Sigmoid colon (tissue), 7 donors: ENCODE measurements around the gene EMC10. TPM values are rescaled to one million over a fixed set of nuclear protein-coding genes. Genes with fewer than 3 reads are reported as not detected.

Experiments used
- DNase-seq: peaks from one replicate; pipeline ENCODE4 v3.0.0-alpha.2; 2019
- H3K27ac ChIP-seq, 4 donors: fragments of 200-600 bp; sonication (generic); one replicate each; pipeline ENCODE4 v1.5.1; 2016 to 2019; ENCODE audit warnings: mild to moderate bottlenecking in 1 of 4
- H3K27me3 ChIP-seq, 3 donors: fragments of 200-600 bp; sonication (generic); one replicate each; pipeline ENCODE4 v1.5.1; 2019; ENCODE audit warnings: mild to moderate bottlenecking in 1 of 3
- H3K36me3 ChIP-seq, 4 donors: fragments of 200-600 bp; sonication (generic); one replicate each; pipeline ENCODE4 v1.5.1; 2016 to 2019
- H3K4me1 ChIP-seq, 4 donors: fragments of 200-600 bp; sonication (generic); one replicate each; pipeline ENCODE4 v1.5.1; 2017 to 2019
- H3K4me3 ChIP-seq, 4 donors: fragments of 200-600 bp; sonication (generic); one replicate each; pipeline ENCODE4 v1.5.1; 2017 to 2019; ENCODE audit warnings: mild to moderate bottlenecking in 2 of 4, moderate library complexity in 1 of 4
- H3K9me3 ChIP-seq, 4 donors: fragments of 200-600 bp in 3 of 4; sonication (generic) in 3 of 4; one replicate each; pipeline versions ENCODE4 v1.5.1 to v1.6.1; 2013 to 2019
- CTCF ChIP-seq, 4 experiments: fragments of 450-650 bp in 3 of 4; fragments of 200-600 bp in 1 of 4; IDR thresholded peaks; one replicate each; pipeline ENCODE4 v1.5.1; 2016 to 2019; ENCODE audit warnings: antibody characterized with exemption in 4 of 4, mild to moderate bottlenecking in 3 of 4, moderate library complexity in 2 of 4
- EP300 ChIP-seq, 4 donors: sonication (generic); formaldehyde crosslinking; IDR thresholded peaks; one replicate each; pipeline ENCODE4 v1.6.1; 2017; ENCODE audit warnings: antibody characterized with exemption in 4 of 4
- POLR2A ChIP-seq, 2 donors: fragments of 450-650 bp; IDR thresholded peaks; one replicate each; pipeline ENCODE4 v1.6.1; 2016; ENCODE audit warnings: antibody characterized with exemption in 2 of 2, mild to moderate bottlenecking in 2 of 2, moderate library complexity in 2 of 2
- POLR2AphosphoS5 ChIP-seq, 4 donors: sonication (generic); formaldehyde crosslinking; IDR thresholded peaks; one replicate each; pipeline ENCODE4 v1.6.1; 2017; ENCODE audit warnings: antibody characterized with exemption in 4 of 4
- WGBS, 2 donors: extraction: QIAGEN DNeasy Blood & Tissue Kit; methylation state at CpG; one replicate each; pipeline ENCODE4 v1.1.7; 2013; 5-methylcytosine and 5-hydroxymethylcytosine counted together
- intact Hi-C: fragments of 100-400 bp; cut with DNase I; formaldehyde crosslinking; loops from one replicate; pipeline ENCODE4 v1.15.1; 2023
- polyA plus RNA-seq, 3 donors: library from polyadenylated mRNA; stranded (reverse); fragments of 200-250 nt; gene quantifications; one replicate each; pipeline ENCODE4 v1.2.3, GENCODE V29; 2013
- total RNA-seq, 4 donors: library from RNA; depleted of rRNA; stranded (reverse); fragments of >200 nt; gene quantifications; one replicate each; pipeline ENCODE4 v1.1.0, GENCODE V29; 2016
- donor health status: healthy with polysubstance abuse.
- donor health status: Bipolar disorder and iron deficiency.
- donor health status: healthy.

Gene EMC10
- total and polyA plus RNA-seq, 7 donors, result 34.2 to 140 (median 41.8) TPM

DNA sequence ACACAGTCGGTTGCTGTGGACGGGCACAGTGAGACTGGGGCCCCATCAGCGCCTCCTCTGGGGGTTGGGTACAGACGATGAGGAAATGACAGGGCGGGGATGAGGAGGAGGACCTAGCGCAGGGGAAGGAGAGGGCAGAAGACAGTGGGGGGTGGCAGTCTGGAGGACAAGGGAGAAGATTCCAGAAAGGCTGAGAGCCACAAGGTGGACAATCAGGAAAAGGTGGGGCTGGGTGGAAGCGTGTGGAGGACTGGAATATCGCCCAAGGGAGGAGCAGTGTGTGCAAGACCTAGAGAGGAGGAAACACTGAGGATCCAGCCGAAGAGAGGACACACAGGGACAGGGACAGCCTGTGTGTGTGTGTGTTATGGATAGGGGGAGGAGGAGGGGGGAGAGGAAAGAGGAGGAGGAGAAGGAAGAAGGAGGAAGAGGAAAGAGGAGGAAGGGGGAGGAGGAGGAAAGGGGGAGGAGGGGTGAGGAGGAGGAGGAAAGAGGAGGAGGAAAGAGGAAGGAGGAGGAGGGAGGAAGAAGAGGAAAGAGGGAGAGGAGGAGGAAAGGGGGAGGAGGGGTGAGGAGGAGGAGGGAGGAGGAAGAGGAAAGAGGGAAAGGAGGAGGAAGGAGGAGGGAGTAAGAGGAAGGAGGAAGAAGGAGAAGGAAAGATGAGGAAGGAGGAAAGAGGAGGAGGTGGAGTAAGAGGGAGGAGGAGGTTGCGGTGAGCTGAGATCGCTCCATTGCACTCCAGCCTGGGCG, 16.2 kb downstream of the EMC10 start:
- DNase-seq, result peak; percentile 45

DNA sequence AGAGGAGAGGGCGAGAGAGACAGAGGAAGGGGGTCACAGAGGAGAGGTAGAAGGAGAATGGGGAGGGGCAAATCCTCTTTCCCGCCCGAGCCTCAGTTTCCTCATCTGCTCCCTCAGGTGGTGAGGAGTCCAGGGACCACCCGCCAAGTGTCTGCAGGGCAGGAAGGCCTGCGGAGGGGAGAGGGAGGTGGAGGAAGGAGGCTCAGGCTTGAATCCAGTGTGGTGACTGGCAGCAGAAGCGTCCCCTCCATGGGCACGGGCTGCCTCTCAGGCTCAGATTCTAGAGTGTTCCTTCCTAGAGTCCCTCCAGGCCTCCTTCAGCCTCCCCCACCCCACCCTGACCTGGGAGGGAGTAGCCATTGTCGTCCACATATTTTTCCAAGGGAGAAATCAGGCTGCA, 16.9 kb downstream of the EMC10 start:
- Histone ChIP-seq H3K27ac (no peak overlapping the region), H3K9me3 (no peaks in the 10 kb centered on the region), H3K4me1 (no peaks in the 10 kb centered on the region), H3K4me3 (no peak overlapping the region), H3K27me3 (peaks cover 5 to 37% (median 27%) of the 10 kb centered on the region in 3 donors), H3K36me3 (peaks cover 0 to 4% (median 0%) of the 10 kb centered on the region in 4 donors)
- DNase-seq, result peak; percentile 28
- WGBS, 2 donors, result 78 to 88% methylated on average over 8 of the region's 8 CpGs
- intact Hi-C loops, result no loop called here
- TF ChIP-seq POLR2AphosphoS5 (IDR thresholded peaks at IDR 0.05), result no peak
- TF ChIP-seq CTCF (IDR thresholded peaks at IDR 0.05), result no peak
- no peak for TF ChIP-seq EP300 (IDR thresholded peaks at IDR 0.05)
- TF ChIP-seq POLR2A (IDR thresholded peaks at IDR 0.05), result no peak

More for the DNA sequence above, 16.2 kb downstream of the EMC10 start:
- Histone ChIP-seq H3K9me3 (no peaks in the 10 kb centered on the region), H3K4me3 (no peak overlapping the region), H3K27ac (no peak overlapping the region), H3K36me3 (peaks cover 0 to 4% (median 0%) of the 10 kb centered on the region in 4 donors), H3K27me3 (peaks cover 7 to 43% (median 31%) of the 10 kb centered on the region in 3 donors), H3K4me1 (no peaks in the 10 kb centered on the region)
- intact Hi-C loops, result no loop called here
- 19% methylated on average over 11 of the region's 12 CpGs for WGBS, 2 donors
- TF ChIP-seq POLR2AphosphoS5 (IDR thresholded peaks at IDR 0.05), result no peak
- no peak for TF ChIP-seq CTCF (IDR thresholded peaks at IDR 0.05)
- no peak for TF ChIP-seq EP300 (IDR thresholded peaks at IDR 0.05)
- no peak for TF ChIP-seq POLR2A (IDR thresholded peaks at IDR 0.05)

DNA sequence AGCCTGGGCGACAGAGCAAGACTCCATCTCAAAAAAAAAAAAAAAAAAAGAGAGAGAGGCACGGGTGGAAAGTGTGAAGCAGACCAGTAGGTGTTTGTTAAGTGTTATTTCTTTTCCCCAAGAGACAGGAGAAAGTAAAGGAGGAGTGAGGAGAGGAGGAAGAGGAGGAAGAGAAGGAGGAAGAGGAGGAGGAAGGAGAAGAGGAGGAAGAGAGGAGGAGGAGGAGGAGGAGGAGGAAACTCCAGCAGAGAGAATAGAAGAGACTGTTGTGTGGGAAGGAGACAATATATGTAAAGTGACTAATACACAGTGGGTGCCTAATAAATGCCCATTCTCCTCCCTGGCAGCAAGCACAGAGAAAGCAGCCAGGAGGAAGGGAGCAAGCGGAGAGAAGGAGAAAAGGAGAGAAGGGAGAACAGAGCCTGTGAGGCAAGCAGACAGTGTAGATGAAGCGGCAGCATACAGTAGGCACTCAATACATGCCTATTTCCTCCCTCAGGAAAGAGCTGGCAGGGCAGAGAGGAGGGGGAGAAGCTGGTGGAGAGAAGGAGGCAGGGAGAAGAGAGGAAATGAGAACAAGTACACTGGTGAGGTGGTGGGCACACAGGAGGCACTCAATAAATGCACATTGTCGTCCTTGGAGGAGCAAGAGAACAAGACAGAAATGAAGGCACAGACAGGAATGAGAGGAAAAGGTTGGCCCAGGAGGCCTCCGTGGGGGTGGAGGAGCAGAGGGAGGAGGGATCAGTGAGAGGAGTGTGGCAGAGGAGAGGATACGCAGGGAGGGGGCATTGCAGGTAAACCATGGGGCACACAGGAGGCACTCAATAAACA, 18.1 kb downstream of the EMC10 start:
- Histone ChIP-seq H3K27me3 (peaks cover 5 to 25% (median 18%) of the 10 kb centered on the region in 3 donors), H3K4me1 (no peaks in the 10 kb centered on the region), H3K36me3 (peaks cover 0 to 4% (median 0%) of the 10 kb centered on the region in 4 donors), H3K27ac (no peak overlapping the region), H3K9me3 (no peaks in the 10 kb centered on the region), H3K4me3 (no peak overlapping the region)
- WGBS, 2 donors, result 70 to 77% methylated on average over 7 of the region's 7 CpGs
- TF ChIP-seq EP300 (IDR thresholded peaks at IDR 0.05) (no peak), POLR2A (IDR thresholded peaks at IDR 0.05) (no peak), POLR2AphosphoS5 (IDR thresholded peaks at IDR 0.05) (no peak), CTCF (IDR thresholded peaks at IDR 0.05) (no peak)
- intact Hi-C loops, result no loop called here
- DNase-seq, result peak; percentile 26

DNA sequence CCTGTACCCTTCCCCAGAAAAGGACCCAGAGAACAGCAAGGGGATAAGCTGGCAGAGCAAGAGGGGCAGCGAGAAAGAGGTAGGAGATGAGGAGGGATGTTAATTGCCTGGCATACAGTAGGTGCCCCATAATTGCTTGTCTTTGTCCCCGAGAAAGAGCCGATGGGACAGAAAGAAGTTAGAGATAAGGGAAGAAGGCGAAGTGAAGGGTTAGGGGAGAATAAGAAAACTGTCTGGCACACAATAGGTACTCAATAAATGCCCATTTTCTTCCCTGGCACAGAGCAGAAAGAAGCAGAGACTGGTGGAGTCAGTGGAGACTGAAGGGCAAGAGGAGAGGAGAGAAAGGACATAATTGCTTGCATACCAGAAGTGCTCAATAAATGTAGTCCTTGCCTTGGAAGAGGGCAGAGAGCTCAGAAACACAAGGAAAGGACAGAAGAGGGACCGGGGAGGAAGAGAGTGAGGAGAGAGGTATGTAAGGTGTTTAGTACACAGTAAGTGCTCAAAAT, 18.8 kb downstream of the EMC10 start:
- peaks cover 5 to 18% (median 12%) of the 10 kb centered on the region in 3 donors for H3K27me3 ChIP-seq
- H3K4me3 ChIP-seq, result no peak overlapping the region
- no peak overlapping the region for H3K27ac ChIP-seq
- 92 to 93% methylated on average over 5 of the region's 5 CpGs for WGBS, 2 donors
- intact Hi-C loops, result no loop called here
- peaks cover 0 to 4% (median 0%) of the 10 kb centered on the region in 4 donors for H3K36me3 ChIP-seq
- TF ChIP-seq POLR2AphosphoS5 (IDR thresholded peaks at IDR 0.05) (no peak), POLR2A (IDR thresholded peaks at IDR 0.05) (no peak), EP300 (IDR thresholded peaks at IDR 0.05) (no peak), CTCF (IDR thresholded peaks at IDR 0.05) (no peak)
- H3K4me1 ChIP-seq, result no peaks in the 10 kb centered on the region
- DNase-seq, result no peak
- H3K9me3 ChIP-seq, result no peaks in the 10 kb centered on the region
